GM12872 (cell line): ENCODE measurements around the gene MYD88.

ENCODE experiments used
- CTCF ChIP-seq: IDR thresholded peaks from 3 replicates; pipeline ENCODE4 v1.5.1; 2011; ENCODE audit warnings: low read depth, mild to moderate bottlenecking, low read length, moderate library complexity; ENCODE audit not compliant: insufficient read depth

Gene MYD88

GRCh38 chr3:38138349-38139190 is at the start of gene MYD88:
TSS of gene MYD88 (plus strand) at chr3:38138661. CDS start at chr3:38138701, 40 bp downstream.
- no peak for TF ChIP-seq CTCF

GRCh38 chr3:38089163-38089562 is 49.3 kb upstream of the MYD88 start:
- TF ChIP-seq CTCF: no peak

- TF ChIP-seq CTCF: no peak
Measured at GRCh38 chr3:38090453-38090852, 48.0 kb upstream of the MYD88 start.

GRCh38 chr3:38094999-38095398 is 43.5 kb upstream of the MYD88 start:
- no peak for TF ChIP-seq CTCF

- no peak for TF ChIP-seq CTCF
Measured at GRCh38 chr3:38095669-38096483, 42.6 kb upstream of the MYD88 start.

GRCh38 chr3:38097446-38098375 is 40.8 kb upstream of the MYD88 start:
- TF ChIP-seq CTCF: no peak
